ENCODE measurements around the gene VAT1L.

DNA sequence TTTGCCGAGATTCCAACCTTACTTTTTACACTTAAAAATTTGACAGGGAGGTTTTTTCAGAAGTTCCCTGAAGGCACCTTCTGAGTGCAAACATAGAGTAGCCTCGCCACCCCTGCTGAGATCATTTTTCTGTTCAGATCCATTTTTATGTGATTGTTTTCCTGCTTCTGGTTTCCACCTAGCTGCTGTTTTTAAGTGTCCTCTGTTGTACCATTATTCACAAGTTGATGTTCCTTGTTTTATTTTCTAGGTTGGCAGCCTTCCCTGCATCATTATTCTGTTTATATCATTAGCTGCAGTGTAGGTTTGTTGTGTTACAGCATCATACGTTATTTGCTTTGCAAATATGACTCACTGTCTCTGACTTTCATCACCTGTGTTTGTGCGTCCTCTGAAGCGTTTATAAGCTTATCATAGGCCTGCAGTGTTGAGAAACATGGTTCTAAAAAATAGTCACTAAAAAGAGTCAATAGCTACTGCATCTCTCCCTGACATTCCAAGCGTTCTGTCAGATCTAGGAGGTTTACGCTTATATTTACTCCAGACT is 117.1 kb downstream of the VAT1L start:
- TF ChIP-seq, protein P1, sequence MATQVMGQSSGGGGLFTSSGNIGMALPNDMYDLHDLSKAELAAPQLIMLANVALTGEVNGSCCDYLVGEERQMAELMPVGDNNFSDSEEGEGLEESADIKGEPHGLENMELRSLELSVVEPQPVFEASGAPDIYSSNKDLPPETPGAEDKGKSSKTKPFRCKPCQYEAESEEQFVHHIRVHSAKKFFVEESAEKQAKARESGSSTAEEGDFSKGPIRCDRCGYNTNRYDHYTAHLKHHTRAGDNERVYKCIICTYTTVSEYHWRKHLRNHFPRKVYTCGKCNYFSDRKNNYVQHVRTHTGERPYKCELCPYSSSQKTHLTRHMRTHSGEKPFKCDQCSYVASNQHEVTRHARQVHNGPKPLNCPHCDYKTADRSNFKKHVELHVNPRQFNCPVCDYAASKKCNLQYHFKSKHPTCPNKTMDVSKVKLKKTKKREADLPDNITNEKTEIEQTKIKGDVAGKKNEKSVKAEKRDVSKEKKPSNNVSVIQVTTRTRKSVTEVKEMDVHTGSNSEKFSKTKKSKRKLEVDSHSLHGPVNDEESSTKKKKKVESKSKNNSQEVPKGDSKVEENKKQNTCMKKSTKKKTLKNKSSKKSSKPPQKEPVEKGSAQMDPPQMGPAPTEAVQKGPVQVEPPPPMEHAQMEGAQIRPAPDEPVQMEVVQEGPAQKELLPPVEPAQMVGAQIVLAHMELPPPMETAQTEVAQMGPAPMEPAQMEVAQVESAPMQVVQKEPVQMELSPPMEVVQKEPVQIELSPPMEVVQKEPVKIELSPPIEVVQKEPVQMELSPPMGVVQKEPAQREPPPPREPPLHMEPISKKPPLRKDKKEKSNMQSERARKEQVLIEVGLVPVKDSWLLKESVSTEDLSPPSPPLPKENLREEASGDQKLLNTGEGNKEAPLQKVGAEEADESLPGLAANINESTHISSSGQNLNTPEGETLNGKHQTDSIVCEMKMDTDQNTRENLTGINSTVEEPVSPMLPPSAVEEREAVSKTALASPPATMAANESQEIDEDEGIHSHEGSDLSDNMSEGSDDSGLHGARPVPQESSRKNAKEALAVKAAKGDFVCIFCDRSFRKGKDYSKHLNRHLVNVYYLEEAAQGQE (IDR thresholded peaks at IDR 0.05; ENCODE audit: low read depth, low read length): no peak
- TF ChIP-seq EZH2 (IDR thresholded peaks at IDR 0.05; ENCODE audit: borderline replicate concordance, control insufficient read depth, low read depth, low read length) (no peak), IKZF1 (conservative IDR thresholded peaks at IDR 0.05) (no peak), POLR2A (IDR thresholded peaks at IDR 0.05; ENCODE audit: low read depth, low read length) (no peak), YBX1 (IDR thresholded peaks at IDR 0.05) (no peak), MTA3 (IDR thresholded peaks at IDR 0.05; ENCODE audit: borderline replicate concordance, low read length) (no peak), CHD2 (IDR thresholded peaks at IDR 0.05; ENCODE audit: borderline replicate concordance, low read depth, low read length) (no peak), RAD21 (IDR thresholded peaks at IDR 0.05; ENCODE audit: insufficient read depth, low read depth, low read length) (no peak), KDM1A (IDR thresholded peaks at IDR 0.05; ENCODE audit: borderline replicate concordance) (no peak), CREB1 (IDR thresholded peaks at IDR 0.05; ENCODE audit: low read depth) (no peak)
- TF ChIP-seq, protein P2, sequence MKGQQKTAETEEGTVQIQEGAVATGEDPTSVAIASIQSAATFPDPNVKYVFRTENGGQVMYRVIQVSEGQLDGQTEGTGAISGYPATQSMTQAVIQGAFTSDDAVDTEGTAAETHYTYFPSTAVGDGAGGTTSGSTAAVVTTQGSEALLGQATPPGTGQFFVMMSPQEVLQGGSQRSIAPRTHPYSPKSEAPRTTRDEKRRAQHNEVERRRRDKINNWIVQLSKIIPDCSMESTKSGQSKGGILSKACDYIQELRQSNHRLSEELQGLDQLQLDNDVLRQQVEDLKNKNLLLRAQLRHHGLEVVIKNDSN (IDR thresholded peaks at IDR 0.05; ENCODE audit: borderline replicate concordance, extremely low read length, insufficient read depth, low read depth, low read length): no peak
- TF ChIP-seq, protein P3, sequence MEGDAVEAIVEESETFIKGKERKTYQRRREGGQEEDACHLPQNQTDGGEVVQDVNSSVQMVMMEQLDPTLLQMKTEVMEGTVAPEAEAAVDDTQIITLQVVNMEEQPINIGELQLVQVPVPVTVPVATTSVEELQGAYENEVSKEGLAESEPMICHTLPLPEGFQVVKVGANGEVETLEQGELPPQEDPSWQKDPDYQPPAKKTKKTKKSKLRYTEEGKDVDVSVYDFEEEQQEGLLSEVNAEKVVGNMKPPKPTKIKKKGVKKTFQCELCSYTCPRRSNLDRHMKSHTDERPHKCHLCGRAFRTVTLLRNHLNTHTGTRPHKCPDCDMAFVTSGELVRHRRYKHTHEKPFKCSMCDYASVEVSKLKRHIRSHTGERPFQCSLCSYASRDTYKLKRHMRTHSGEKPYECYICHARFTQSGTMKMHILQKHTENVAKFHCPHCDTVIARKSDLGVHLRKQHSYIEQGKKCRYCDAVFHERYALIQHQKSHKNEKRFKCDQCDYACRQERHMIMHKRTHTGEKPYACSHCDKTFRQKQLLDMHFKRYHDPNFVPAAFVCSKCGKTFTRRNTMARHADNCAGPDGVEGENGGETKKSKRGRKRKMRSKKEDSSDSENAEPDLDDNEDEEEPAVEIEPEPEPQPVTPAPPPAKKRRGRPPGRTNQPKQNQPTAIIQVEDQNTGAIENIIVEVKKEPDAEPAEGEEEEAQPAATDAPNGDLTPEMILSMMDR (IDR thresholded peaks at IDR 0.05 in 2 of 3, conservative IDR thresholded peaks at IDR 0.05 in 1 of 3; ENCODE audit: control insufficient read depth in 2 of 3, extremely low read depth in 1 of 3, insufficient read depth in 1 of 3, low read depth in 3 of 3, low read length in 3 of 3): no peak
- TF ChIP-seq, protein P4, sequence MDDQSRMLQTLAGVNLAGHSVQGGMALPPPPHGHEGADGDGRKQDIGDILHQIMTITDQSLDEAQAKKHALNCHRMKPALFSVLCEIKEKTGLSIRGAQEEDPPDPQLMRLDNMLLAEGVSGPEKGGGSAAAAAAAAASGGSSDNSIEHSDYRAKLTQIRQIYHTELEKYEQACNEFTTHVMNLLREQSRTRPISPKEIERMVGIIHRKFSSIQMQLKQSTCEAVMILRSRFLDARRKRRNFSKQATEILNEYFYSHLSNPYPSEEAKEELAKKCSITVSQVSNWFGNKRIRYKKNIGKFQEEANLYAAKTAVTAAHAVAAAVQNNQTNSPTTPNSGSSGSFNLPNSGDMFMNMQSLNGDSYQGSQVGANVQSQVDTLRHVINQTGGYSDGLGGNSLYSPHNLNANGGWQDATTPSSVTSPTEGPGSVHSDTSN (IDR thresholded peaks at IDR 0.05; ENCODE audit: insufficient replicate concordance, low read depth, low read length): no peak
